Karpas-422 (cell line): ENCODE results near the gene PLD2. TPM values are rescaled to one million over a fixed set of nuclear protein-coding genes. Genes with fewer than 3 reads are reported as not detected.

ENCODE experiments used
- DNase-seq: peaks from one replicate; pipeline ENCODE4 v3.0.0-alpha.2; 2015
- H2AFZ ChIP-seq: fragments of 200-600 bp; sonication (generic); 2 replicates; pipeline ENCODE4 v1.6.1; 2014; ENCODE audit warnings: antibody characterized with exemption, low read length, mixed read lengths
- H3K27ac ChIP-seq: fragments of 200-600 bp; sonication (generic); 2 replicates; pipeline ENCODE4 v1.5.1; 2014; ENCODE audit warnings: mild to moderate bottlenecking, low read length, moderate library complexity
- H3K27me3 ChIP-seq: fragments of 200-600 bp; sonication (generic); 2 replicates; pipeline ENCODE4 v1.6.1; 2014; ENCODE audit warnings: low read length, mixed read lengths
- H3K36me3 ChIP-seq: fragments of 200-600 bp; sonication (generic); 2 replicates; pipeline ENCODE4 v1.6.1; 2014; ENCODE audit warnings: low read length, mixed read lengths; ENCODE audit not compliant: insufficient read depth
- H3K4me1 ChIP-seq: fragments of 200-600 bp; sonication (generic); 2 replicates; pipeline ENCODE4 v1.6.1; 2014; ENCODE audit warnings: mild to moderate bottlenecking, low read length, mixed read lengths
- H3K4me2 ChIP-seq: fragments of 200-600 bp; sonication (generic); 2 replicates; pipeline ENCODE4 v1.6.1; 2014; ENCODE audit warnings: low read length, low read depth, mild to moderate bottlenecking; ENCODE audit not compliant: poor library complexity, severe bottlenecking
- H3K4me3 ChIP-seq: fragments of 200-600 bp; sonication (generic); 2 replicates; pipeline ENCODE4 v1.5.1; 2014; ENCODE audit warnings: mild to moderate bottlenecking, antibody characterized with exemption, low read length, mixed read lengths
- H3K79me2 ChIP-seq: fragments of 200-600 bp; sonication (generic); 2 replicates; pipeline ENCODE4 v1.6.1; 2014; ENCODE audit warnings: mild to moderate bottlenecking, low read length, mixed read lengths
- H3K9ac ChIP-seq: fragments of 200-600 bp; sonication (generic); 2 replicates; pipeline ENCODE4 v1.6.0; 2014; ENCODE audit warnings: low read length
- H3K9me2 ChIP-seq: fragments of 200-600 bp; sonication (generic), shearing (Covaris generic); replicated peaks from 2 replicates; pipeline ENCODE4 v1.6.0; 2014; ENCODE audit warnings: mild to moderate bottlenecking, low read length, moderate library complexity; ENCODE audit not compliant: insufficient read depth
- H3K9me3 ChIP-seq: fragments of 300-700, 200-600 bp; sonication (generic); 2 replicates; pipeline ENCODE4 v1.6.1; 2014; ENCODE audit warnings: low read length, mixed read lengths
- H4K20me1 ChIP-seq: fragments of 200-600 bp; sonication (generic); 2 replicates; pipeline ENCODE4 v1.6.1; 2014; ENCODE audit warnings: mild to moderate bottlenecking, antibody characterized with exemption, low read length, low read depth; ENCODE audit not compliant: insufficient read depth
- total RNA-seq: library from RNA; depleted of rRNA; stranded (reverse); fragments of >200 nt; shearing (Covaris generic); gene quantifications from 2 replicates; pipeline ENCODE4 v1.2.3, GENCODE V29; 2014; ENCODE audit warnings: low replicate concordance

Gene PLD2
- total RNA-seq, 1 experiment from 2014 or later: 13.1 TPM

DNA sequence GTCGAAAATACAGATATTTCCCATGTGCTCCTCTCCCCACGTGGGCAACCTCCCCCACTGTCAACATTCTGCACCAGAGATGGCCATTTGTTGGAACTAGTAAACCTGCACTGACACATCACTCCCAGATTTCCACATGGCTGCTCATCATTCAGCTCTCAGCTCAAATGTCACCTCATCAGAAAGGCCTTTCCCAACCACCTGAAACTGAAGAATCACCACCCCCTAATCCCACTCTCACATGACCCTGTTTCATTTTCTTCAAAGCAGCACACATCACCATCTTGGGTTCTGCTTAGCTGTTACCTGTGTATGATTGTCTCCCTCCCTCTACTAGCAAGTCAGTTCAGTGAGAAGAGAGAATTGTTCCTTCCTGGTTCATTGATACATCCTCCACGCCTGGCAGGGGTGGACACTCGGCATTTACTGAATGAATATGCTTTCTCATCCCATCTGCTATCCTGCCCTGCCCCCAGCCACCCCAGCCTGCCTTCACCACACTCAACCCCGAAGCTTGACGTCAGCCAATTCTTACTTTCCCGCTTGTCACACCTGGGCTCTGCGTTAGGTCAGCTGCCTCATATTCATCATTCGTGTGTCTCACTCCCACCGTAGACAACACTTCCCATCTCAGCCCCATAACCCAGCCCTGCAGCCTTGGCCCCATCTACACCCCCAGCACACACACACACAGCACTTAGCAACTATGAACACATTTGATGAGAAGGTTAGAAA, 6.3 kb upstream of the PLD2 start:
- Histone ChIP-seq H3K36me3 (peaks cover 12% of the 10 kb centered on the region), H3K27ac (no peak overlapping the region), H2AFZ (no peak overlapping the region), H3K9me2 (no peaks in the 10 kb centered on the region), H3K4me1 (peaks cover 9% of the 10 kb centered on the region), H3K4me3 (no peak overlapping the region), H4K20me1 (no peaks in the 10 kb centered on the region), H3K79me2 (peaks cover 17% of the 10 kb centered on the region), H3K27me3 (no peaks in the 10 kb centered on the region), H3K9me3 (no peaks in the 10 kb centered on the region), H3K9ac (no peak overlapping the region), H3K4me2 (no peak overlapping the region)
- no peak for DNase-seq

- Histone ChIP-seq H3K27ac (no peak within 1 kb of the TSS), H3K9me2 (no peaks in the 10 kb centered on the region), H3K79me2 (peaks cover 5% of the 10 kb centered on the region), H3K4me2 (no peak within 1 kb of the TSS), H3K9ac (no peak within 1 kb of the TSS), H3K4me3 (no peak within 1 kb of the TSS), H4K20me1 (no peaks in the 10 kb centered on the region), H3K27me3 (no peaks in the 10 kb centered on the region), H2AFZ (no peak within 1 kb of the TSS), H3K36me3 (peaks cover 12% of the 10 kb centered on the region), H3K4me1 (peaks cover 7% of the 10 kb centered on the region), H3K9me3 (no peaks in the 10 kb centered on the region)
- DNase-seq: no peak
These were observed 4.7 kb upstream of the PLD2 start, which contains the start of gene C17orf114 for GRCh38 chr17:4802228-4802627. TSS of gene C17orf114 (minus strand) at chr17:4802328.

DNA sequence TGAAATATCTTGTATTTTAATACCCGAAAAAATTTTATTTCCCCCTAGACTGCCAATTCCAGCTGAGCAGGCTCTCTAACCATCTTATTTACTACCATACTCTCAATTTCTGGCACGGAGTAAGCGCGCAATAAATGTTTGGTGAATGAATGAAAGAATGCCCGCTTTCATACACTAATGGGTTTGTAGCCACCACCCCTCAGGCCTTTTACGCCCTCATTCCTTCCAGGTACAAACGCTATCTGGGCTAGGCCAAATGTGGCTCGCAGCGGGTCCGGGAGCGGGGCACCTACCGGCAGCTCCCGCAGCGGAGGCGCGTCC, 536 bp upstream of the PLD2 start:
- Histone ChIP-seq H3K36me3 (no peaks in the 10 kb centered on the region), H3K79me2 (no peaks in the 10 kb centered on the region), H3K9me2 (no peaks in the 10 kb centered on the region), H3K4me2 (peak overlapping the region; percentile 80), H3K9ac (peak overlapping the region; percentile 80), H3K4me3 (peak overlapping the region; percentile 83), H3K9me3 (no peaks in the 10 kb centered on the region), H3K4me1 (peaks cover 11% of the 10 kb centered on the region), H3K27ac (no peak overlapping the region), H3K27me3 (no peaks in the 10 kb centered on the region), H4K20me1 (no peaks in the 10 kb centered on the region), H2AFZ (peak overlapping the region; percentile 84)
- DNase-seq: peak; percentile 61

- Histone ChIP-seq H4K20me1 (no peaks in the 10 kb centered on the region), H3K9me2 (no peaks in the 10 kb centered on the region), H3K27me3 (no peaks in the 10 kb centered on the region), H3K27ac (no peak overlapping the region), H3K36me3 (no peaks in the 10 kb centered on the region), H3K4me2 (peak overlapping the region; percentile 80), H3K4me3 (peak overlapping the region; percentile 83), H2AFZ (no peak overlapping the region), H3K9me3 (no peaks in the 10 kb centered on the region), H3K9ac (peak overlapping the region; percentile 89), H3K79me2 (no peaks in the 10 kb centered on the region), H3K4me1 (peaks cover 11% of the 10 kb centered on the region)
- DNase-seq: no peak
These were observed 839 bp downstream of the PLD2 start for GRCh38 chr17:4807605-4808377.

DNA sequence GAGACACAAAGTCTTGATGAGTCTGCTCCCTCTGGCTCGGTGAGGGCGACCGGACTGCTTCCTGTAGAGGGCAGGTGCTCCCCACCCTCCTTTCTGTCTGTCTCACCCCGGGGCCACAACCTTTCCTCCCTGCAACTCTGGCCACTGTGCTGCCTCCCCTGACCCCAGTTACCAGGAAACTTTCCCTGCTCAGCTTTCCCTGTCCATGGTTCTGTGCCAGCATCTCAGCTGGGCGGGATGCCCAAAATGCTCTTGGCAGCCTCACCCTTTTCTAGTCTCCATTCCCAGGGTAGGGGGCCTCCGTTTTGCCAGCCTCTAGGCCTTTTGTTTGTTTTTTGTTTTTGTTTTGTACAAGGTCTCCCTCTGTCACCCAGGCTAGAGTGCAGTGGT, 1.4 kb downstream of the PLD2 start:
- H3K4me1 ChIP-seq: peaks cover 11% of the 10 kb centered on the region
- no peak overlapping the region for H2AFZ ChIP-seq
- H3K27ac ChIP-seq: no peak overlapping the region
- no peaks in the 10 kb centered on the region for H3K27me3 ChIP-seq
- no peak overlapping the region for H3K9ac ChIP-seq
- H4K20me1 ChIP-seq: no peaks in the 10 kb centered on the region
- H3K4me3 ChIP-seq: no peak overlapping the region
- no peaks in the 10 kb centered on the region for H3K9me3 ChIP-seq
- DNase-seq: no peak
- no peaks in the 10 kb centered on the region for H3K36me3 ChIP-seq
- H3K9me2 ChIP-seq: no peaks in the 10 kb centered on the region
- H3K4me2 ChIP-seq: no peak overlapping the region
- H3K79me2 ChIP-seq: no peaks in the 10 kb centered on the region

GRCh38 chr17:4810696-4811290, 3.8 kb downstream of the PLD2 start:
- DNase-seq: no peak
- H3K4me1 ChIP-seq: peaks cover 11% of the 10 kb centered on the region
- no peaks in the 10 kb centered on the region for H3K36me3 ChIP-seq
- no peak overlapping the region for H3K4me3 ChIP-seq
- no peak overlapping the region for H2AFZ ChIP-seq
- no peaks in the 10 kb centered on the region for H4K20me1 ChIP-seq
- no peak overlapping the region for H3K27ac ChIP-seq
- no peaks in the 10 kb centered on the region for H3K27me3 ChIP-seq
- no peaks in the 10 kb centered on the region for H3K79me2 ChIP-seq
- H3K9me2 ChIP-seq: no peaks in the 10 kb centered on the region
- H3K4me2 ChIP-seq: no peak overlapping the region
- no peak overlapping the region for H3K9ac ChIP-seq
- no peaks in the 10 kb centered on the region for H3K9me3 ChIP-seq

- Histone ChIP-seq H3K36me3 (no peaks in the 10 kb centered on the region), H3K9ac (no peak overlapping the region), H3K9me3 (no peaks in the 10 kb centered on the region), H3K9me2 (no peaks in the 10 kb centered on the region), H3K4me2 (no peak overlapping the region), H3K4me1 (peaks cover 5% of the 10 kb centered on the region), H3K79me2 (no peaks in the 10 kb centered on the region), H2AFZ (no peak overlapping the region), H4K20me1 (no peaks in the 10 kb centered on the region), H3K4me3 (no peak overlapping the region), H3K27me3 (no peaks in the 10 kb centered on the region), H3K27ac (no peak overlapping the region)
- no peak for DNase-seq
These were observed 4.5 kb downstream of the PLD2 start for GRCh38 chr17:4811471-4811870.

GRCh38 chr17:4812690-4813089, 5.7 kb downstream of the PLD2 start:
- no peaks in the 10 kb centered on the region for H3K9me2 ChIP-seq
- H3K9ac ChIP-seq: no peak overlapping the region
- H3K27ac ChIP-seq: no peak overlapping the region
- H3K36me3 ChIP-seq: no peaks in the 10 kb centered on the region
- H3K4me2 ChIP-seq: no peak overlapping the region
- H4K20me1 ChIP-seq: no peaks in the 10 kb centered on the region
- H3K4me1 ChIP-seq: peaks cover 4% of the 10 kb centered on the region
- H3K79me2 ChIP-seq: no peaks in the 10 kb centered on the region
- H2AFZ ChIP-seq: no peak overlapping the region
- no peak for DNase-seq
- no peaks in the 10 kb centered on the region for H3K9me3 ChIP-seq
- H3K4me3 ChIP-seq: no peak overlapping the region
- no peaks in the 10 kb centered on the region for H3K27me3 ChIP-seq
